Ovary (tissue), 3 donors: ENCODE data around the gene GPHN.

Experiments
- POLR2A ChIP-seq: fragments of 450-650 bp; IDR thresholded peaks from one replicate; pipeline ENCODE4 v1.6.1; 2017; ENCODE audit warnings: antibody characterized with exemption, mild to moderate bottlenecking, moderate library complexity
- TF ChIP-seq, protein P1 (sequence below), 3 donors: fragments of 450-650 bp in 2 of 3; fragments of 200-600 bp in 1 of 3; IDR thresholded peaks; one replicate each; pipeline versions ENCODE4 v1.5.1 to v1.8.0; 2016 to 2022; ENCODE audit warnings: antibody characterized with exemption in 3 of 3, mild to moderate bottlenecking in 1 of 3
- donor health status: DM: no; HTN: no; CAD: no.

DNA sequence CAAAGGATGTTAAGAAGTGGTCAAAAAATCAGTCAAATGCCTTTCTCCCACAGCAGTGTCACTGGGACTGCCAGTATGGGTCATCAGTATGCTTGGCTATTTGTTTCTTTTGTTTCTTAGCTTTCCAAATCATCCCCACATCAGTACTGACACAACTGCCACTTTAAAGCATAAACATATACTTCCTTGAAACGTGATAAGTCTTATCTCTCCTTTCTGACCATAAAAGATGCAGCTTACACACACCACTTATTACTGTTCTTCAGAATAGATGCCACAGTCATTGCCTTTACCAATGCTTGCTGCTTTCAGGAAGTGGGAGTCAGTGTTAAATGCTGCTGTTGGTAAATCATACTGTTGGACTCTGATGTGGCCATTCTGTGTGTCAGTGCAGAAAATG is 662.7 kb downstream of the GPHN start:
- TF ChIP-seq POLR2A = no peak
- TF ChIP-seq, protein P1, sequence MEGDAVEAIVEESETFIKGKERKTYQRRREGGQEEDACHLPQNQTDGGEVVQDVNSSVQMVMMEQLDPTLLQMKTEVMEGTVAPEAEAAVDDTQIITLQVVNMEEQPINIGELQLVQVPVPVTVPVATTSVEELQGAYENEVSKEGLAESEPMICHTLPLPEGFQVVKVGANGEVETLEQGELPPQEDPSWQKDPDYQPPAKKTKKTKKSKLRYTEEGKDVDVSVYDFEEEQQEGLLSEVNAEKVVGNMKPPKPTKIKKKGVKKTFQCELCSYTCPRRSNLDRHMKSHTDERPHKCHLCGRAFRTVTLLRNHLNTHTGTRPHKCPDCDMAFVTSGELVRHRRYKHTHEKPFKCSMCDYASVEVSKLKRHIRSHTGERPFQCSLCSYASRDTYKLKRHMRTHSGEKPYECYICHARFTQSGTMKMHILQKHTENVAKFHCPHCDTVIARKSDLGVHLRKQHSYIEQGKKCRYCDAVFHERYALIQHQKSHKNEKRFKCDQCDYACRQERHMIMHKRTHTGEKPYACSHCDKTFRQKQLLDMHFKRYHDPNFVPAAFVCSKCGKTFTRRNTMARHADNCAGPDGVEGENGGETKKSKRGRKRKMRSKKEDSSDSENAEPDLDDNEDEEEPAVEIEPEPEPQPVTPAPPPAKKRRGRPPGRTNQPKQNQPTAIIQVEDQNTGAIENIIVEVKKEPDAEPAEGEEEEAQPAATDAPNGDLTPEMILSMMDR (IDR thresholded peaks at IDR 0.05) = no peak
